ENCODE measurements around the gene ZSWIM1.

The ZSWIM1 gene

DNA sequence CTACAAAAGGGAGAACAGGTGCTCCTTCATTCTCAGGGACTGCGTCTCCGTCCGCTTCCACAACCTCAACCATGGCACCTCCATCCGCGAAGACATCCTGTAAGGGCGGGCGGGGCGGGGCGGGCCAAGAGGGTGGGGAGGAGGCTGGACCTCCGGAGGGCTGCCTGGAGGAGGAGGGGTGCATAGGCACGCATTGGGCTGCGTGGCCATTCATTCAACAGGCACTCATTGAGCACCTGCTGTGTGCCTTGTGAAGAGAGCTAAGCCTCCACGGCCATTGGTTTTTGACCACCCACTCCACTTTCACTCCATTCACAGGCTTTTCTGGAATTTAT is 23.2 kb upstream of the ZSWIM1 start:
- Histone ChIP-seq H3K36me3 (ENCODE audit: control insufficient read depth in 1 of 2, insufficient read depth in 2 of 2, low read length in 2 of 2) (peaks cover 10% of the 10 kb centered on the region in 2 donors), H3K9me3 (ENCODE audit: control insufficient read depth in 1 of 2, low read length in 2 of 2) (no peaks in the 10 kb centered on the region), H3K27ac (ENCODE audit: low read length) (peak overlapping the region; percentile 84), H3K4me1 (ENCODE audit: control insufficient read depth in 1 of 2, insufficient read depth in 2 of 2, low read length in 2 of 2) (peaks cover 3 to 35% of the 10 kb centered on the region in 2 donors), H3K4me3 (ENCODE audit: low read depth in 1 of 2, low read length in 2 of 2) (peak overlapping the region; percentile 92 to 99), H3K27me3 (ENCODE audit: low read depth, low read length) (no peaks in the 10 kb centered on the region)

DNA sequence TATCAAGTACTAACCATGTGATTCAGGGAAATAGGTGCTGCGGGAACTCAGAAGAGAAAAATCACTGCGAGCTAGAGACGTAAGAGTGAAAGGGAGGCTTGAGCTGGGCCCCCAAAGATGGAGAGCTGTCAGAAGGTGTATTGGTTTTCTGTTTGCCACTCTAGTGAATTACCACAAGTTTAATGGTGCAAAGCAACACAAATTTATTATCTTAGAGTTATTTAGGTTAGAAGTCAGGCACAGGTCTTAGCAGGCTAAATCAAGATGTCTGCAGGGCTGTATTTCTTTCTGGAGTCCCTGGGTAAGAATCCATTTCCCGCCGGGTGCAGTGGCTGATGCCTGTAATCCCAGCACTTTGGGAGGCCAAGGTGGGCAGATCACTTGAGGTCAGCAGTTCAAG is 21.1 kb upstream of the ZSWIM1 start:
- Histone ChIP-seq H3K27ac (ENCODE audit: low read length) (no peak overlapping the region), H3K9me3 (ENCODE audit: control insufficient read depth in 1 of 2, low read length in 2 of 2) (no peaks in the 10 kb centered on the region), H3K4me1 (ENCODE audit: control insufficient read depth in 1 of 2, insufficient read depth in 2 of 2, low read length in 2 of 2) (peaks cover 2 to 30% of the 10 kb centered on the region in 2 donors), H3K4me3 (ENCODE audit: low read depth in 1 of 2, low read length in 2 of 2) (no peak overlapping the region), H3K36me3 (ENCODE audit: control insufficient read depth in 1 of 2, insufficient read depth in 2 of 2, low read length in 2 of 2) (no peaks in the 10 kb centered on the region), H3K27me3 (ENCODE audit: low read depth, low read length) (no peaks in the 10 kb centered on the region)

DNA sequence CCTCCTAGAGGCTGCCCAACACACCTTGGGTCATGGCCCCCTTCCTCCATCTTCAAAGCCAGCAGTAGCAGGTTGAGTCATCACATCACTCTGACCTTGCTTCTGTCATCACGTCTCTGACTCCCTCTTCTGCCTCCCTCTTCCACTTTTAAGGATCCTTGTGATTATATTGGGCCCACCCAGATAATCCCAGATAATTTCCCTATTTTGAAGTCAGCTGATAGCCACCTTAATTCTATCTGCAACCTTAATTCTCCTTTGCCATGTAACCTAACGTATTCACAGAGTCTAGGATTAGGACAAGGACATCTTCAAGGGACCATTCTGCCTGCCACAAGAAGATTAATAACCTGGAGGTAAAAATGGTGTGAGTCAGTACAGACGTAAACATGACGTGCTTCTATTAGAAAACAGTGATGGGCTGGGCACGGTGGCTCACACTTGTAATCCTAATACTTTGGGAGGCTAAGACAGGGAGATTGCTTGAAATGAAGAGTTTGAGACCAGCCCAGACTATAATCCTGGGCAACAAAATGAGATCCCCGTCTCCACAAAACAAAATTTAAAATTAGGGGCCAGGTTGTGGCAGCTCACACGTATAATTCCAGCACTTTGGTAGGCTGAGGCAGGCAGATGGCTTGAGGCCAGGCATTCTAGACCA is 20.3 kb upstream of the ZSWIM1 start:
- H3K27me3 ChIP-seq (ENCODE audit: low read depth, low read length): no peaks in the 10 kb centered on the region
- H3K4me3 ChIP-seq (ENCODE audit: low read depth in 1 of 2, low read length in 2 of 2): no peak overlapping the region
- H3K4me1 ChIP-seq (ENCODE audit: control insufficient read depth in 1 of 2, insufficient read depth in 2 of 2, low read length in 2 of 2): peaks cover 0 to 22% of the 10 kb centered on the region in 2 donors
- no peaks in the 10 kb centered on the region for H3K36me3 ChIP-seq (ENCODE audit: control insufficient read depth in 1 of 2, insufficient read depth in 2 of 2, low read length in 2 of 2)
- no peaks in the 10 kb centered on the region for H3K9me3 ChIP-seq (ENCODE audit: control insufficient read depth in 1 of 2, low read length in 2 of 2)
- no peak overlapping the region for H3K27ac ChIP-seq (ENCODE audit: low read length)

DNA sequence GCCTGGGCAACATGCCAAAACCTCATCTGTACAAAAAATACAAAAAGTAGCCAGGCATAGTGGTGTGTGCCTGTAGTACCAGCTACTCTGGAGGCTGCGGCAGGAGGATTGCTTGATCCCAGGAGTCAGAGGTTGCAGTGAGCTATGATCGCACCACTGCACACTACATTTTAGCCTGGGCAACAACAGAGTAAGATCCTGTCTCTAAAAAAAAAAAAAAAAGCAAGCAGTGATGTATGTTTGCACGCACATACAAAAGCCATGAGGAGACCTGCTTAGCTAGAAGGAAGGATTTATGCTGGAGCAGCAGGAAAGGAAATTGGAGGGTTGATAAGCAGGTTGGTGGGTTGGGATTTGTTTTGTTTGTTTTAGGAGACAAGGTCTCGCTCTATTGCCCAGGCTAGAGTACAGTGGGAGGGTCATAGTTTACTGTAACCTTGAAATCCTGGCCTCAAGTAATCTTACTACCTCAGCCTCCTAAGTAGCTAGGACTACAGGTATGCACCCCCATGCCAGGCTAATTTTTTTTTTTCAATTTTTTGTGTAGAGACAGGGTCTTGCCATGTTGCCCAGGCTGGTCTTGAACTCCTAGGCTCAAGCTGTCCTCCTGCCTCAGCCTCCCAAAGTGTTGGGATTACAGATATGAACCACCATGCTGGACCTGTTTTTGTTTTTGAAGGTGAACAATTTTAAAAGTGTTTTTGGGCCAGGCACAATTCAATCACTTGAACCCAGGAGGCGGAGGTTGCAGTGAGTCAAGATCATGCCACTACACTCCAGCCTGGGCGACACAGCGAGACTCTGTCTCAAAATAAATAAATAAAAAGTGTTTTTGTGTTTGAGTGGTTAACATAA is 19.6 kb upstream of the ZSWIM1 start:
- H3K27me3 ChIP-seq (ENCODE audit: low read depth, low read length): no peaks in the 10 kb centered on the region
- H3K9me3 ChIP-seq (ENCODE audit: control insufficient read depth in 1 of 2, low read length in 2 of 2): no peaks in the 10 kb centered on the region
- H3K4me3 ChIP-seq (ENCODE audit: low read depth in 1 of 2, low read length in 2 of 2): no peak overlapping the region
- H3K36me3 ChIP-seq (ENCODE audit: control insufficient read depth in 1 of 2, insufficient read depth in 2 of 2, low read length in 2 of 2): no peaks in the 10 kb centered on the region
- H3K4me1 ChIP-seq (ENCODE audit: control insufficient read depth in 1 of 2, insufficient read depth in 2 of 2, low read length in 2 of 2): peaks cover 0 to 15% of the 10 kb centered on the region in 2 donors
- no peak overlapping the region for H3K27ac ChIP-seq (ENCODE audit: low read length)

DNA sequence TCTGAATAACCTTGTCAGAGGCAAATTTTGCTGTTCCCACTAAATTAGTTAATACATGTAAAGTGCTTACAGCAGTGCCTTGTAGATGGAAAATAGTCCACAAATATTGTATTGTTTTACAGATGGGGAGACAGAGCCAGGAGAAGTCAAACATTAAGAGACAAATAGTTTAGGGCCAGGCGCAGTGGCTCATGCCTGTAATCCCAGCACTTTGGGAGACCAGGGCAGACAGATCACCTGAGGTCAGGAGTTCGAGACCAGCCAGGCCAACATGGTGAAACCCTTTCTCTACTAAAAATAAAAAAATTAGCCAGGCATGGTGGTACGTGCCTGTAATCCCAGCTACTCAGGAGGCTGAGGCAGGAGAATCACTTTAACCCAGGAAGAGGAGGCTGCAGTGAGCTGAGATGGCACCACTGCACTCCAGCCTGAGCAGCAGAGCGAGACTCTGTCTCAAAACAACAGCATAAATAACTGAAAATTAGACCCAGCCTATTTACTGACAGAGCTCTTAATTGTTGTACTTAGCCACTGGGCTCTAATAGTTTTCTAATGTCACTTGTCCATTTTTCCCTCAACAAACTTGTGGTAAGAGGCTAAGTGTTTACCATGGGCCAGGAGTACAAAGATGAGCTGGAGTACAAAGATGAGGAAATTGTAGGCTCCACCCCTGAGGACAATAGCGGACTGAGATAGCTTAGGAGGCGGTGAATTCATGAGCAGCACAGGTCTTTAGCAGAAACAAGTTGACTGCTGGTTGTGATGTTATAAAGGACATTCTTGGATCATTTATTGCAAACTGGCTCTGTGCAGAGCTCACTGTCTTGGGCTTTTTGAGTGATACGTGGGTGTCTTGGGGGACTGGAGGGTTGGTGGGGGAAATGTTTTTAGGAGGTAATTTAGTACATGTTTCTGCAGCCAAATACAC is 17.2 kb upstream of the ZSWIM1 start:
- H3K27me3 ChIP-seq (ENCODE audit: low read depth, low read length): no peaks in the 10 kb centered on the region
- no peaks in the 10 kb centered on the region for H3K9me3 ChIP-seq (ENCODE audit: control insufficient read depth in 1 of 2, low read length in 2 of 2)
- no peaks in the 10 kb centered on the region for H3K36me3 ChIP-seq (ENCODE audit: control insufficient read depth in 1 of 2, insufficient read depth in 2 of 2, low read length in 2 of 2)
- H3K27ac ChIP-seq (ENCODE audit: low read length): no peak overlapping the region
- no peak overlapping the region for H3K4me3 ChIP-seq (ENCODE audit: low read depth in 1 of 2, low read length in 2 of 2)
- no peaks in the 10 kb centered on the region for H3K4me1 ChIP-seq (ENCODE audit: control insufficient read depth in 1 of 2, insufficient read depth in 2 of 2, low read length in 2 of 2)

DNA sequence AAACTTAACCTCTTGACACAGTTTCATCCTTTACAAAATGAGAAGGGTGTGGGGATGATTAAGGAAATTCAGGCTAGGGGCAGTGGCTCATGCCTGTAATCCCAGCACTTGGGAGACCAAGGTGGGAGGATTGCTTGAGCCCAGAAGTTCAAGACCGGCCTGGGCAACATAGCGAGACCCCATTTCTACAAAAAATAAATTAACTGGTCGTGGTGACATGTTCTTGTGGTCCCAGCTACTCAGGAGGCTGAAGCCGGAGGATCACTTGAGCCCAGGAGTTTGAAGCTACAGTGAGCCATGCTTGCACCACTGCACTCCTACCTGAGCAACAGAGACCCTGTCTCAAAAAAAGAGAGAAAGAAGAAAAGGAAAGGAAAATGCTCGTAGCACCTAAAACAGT is 14.6 kb upstream of the ZSWIM1 start:
- Histone ChIP-seq H3K4me1 (ENCODE audit: control insufficient read depth in 1 of 2, insufficient read depth in 2 of 2, low read length in 2 of 2) (no peaks in the 10 kb centered on the region), H3K27ac (ENCODE audit: low read length) (no peak overlapping the region), H3K27me3 (ENCODE audit: low read depth, low read length) (no peaks in the 10 kb centered on the region), H3K9me3 (ENCODE audit: control insufficient read depth in 1 of 2, low read length in 2 of 2) (no peaks in the 10 kb centered on the region), H3K36me3 (ENCODE audit: control insufficient read depth in 1 of 2, insufficient read depth in 2 of 2, low read length in 2 of 2) (no peaks in the 10 kb centered on the region), H3K4me3 (ENCODE audit: low read depth in 1 of 2, low read length in 2 of 2) (no peak overlapping the region)

DNA sequence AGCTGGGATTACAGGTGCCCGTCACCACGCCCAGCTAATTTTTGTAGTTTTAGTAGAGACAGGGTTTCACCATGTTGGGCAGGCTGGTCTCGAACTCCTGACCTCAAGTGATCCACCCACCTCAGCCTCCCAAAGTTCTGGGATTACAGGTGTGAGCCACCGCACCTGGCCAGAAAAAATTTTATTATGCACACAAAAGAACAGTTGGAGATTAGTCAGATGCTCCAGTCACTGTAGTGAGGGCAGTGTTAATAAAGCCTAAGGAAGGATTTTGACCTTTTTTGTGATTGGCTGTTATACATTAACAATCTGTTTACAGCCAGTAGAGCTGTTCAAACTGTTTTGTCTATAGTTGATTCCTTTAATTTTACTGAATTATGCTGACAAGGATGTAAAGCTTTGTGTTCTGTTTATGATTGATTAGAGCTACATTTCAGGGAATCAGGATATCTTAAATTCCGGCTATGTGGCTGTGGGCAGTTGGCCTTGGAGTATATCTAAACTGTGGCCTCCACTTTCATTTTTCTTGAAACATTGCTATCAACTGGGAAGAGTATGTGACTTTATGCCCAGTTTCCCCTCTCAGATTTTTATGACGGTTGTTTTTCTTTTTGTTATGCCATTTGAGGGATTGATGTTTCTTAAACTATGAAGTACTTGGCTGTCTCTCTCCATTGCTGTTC is 13.8 kb upstream of the ZSWIM1 start:
- H3K4me3 ChIP-seq (ENCODE audit: low read depth in 1 of 2, low read length in 2 of 2): no peak overlapping the region
- no peaks in the 10 kb centered on the region for H3K4me1 ChIP-seq (ENCODE audit: control insufficient read depth in 1 of 2, insufficient read depth in 2 of 2, low read length in 2 of 2)

DNA sequence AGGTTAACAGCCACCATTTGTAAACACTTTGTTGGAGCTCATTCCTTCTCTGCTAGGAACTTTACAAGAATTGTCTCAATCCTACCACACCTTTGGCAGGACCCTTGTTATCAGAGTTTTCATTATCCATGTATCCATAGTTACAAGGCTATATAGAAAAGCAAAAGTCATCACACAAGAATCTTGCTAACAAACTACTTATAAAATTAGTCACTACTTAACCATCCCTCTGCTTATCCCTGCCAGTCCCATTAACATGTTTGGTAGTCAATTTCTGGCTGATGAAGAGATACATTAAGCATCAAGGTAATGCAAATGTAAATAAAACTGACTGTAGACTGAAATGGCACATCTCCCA is 13.2 kb upstream of the ZSWIM1 start:
- Histone ChIP-seq H3K4me1 (ENCODE audit: control insufficient read depth in 1 of 2, insufficient read depth in 2 of 2, low read length in 2 of 2) (no peaks in the 10 kb centered on the region), H3K27me3 (ENCODE audit: low read depth, low read length) (no peaks in the 10 kb centered on the region), H3K36me3 (ENCODE audit: control insufficient read depth in 1 of 2, insufficient read depth in 2 of 2, low read length in 2 of 2) (peaks cover 0 to 5% of the 10 kb centered on the region in 2 donors), H3K9me3 (ENCODE audit: control insufficient read depth in 1 of 2, low read length in 2 of 2) (no peaks in the 10 kb centered on the region), H3K27ac (ENCODE audit: low read length) (peak overlapping the region; percentile 67), H3K4me3 (ENCODE audit: low read depth in 1 of 2, low read length in 2 of 2) (no peak overlapping the region)

More for the DNA sequence above, 13.8 kb upstream of the ZSWIM1 start:
- Histone ChIP-seq H3K36me3 (ENCODE audit: control insufficient read depth in 1 of 2, insufficient read depth in 2 of 2, low read length in 2 of 2) (no peaks in the 10 kb centered on the region), H3K27ac (ENCODE audit: low read length) (peak overlapping the region; percentile 67), H3K9me3 (ENCODE audit: control insufficient read depth in 1 of 2, low read length in 2 of 2) (no peaks in the 10 kb centered on the region), H3K27me3 (ENCODE audit: low read depth, low read length) (no peaks in the 10 kb centered on the region)

DNA sequence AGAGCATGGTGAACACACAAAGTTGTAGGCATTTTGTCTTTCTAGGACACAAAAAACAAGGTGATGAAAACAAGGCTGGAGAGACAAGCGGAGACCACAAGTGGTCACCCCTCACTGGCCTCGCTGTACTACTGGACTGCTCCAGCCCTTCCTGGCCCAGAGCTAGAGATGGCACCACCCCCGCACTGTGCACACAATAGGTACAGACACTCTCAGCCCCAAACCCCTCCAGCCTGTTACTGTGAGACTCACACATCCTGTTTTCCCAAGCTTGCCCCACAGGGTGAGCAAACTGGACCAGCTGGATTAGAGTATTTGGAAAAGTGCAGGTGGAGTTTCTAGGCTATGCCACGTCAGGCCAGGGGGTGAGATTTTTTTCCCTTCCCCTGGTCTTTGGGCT is 8.4 kb upstream of the ZSWIM1 start:
- Histone ChIP-seq H3K4me3 (ENCODE audit: low read depth in 1 of 2, low read length in 2 of 2) (no peak overlapping the region), H3K27ac (ENCODE audit: low read length) (no peak overlapping the region), H3K9me3 (ENCODE audit: control insufficient read depth in 1 of 2, low read length in 2 of 2) (no peaks in the 10 kb centered on the region), H3K27me3 (ENCODE audit: low read depth, low read length) (no peaks in the 10 kb centered on the region), H3K4me1 (ENCODE audit: control insufficient read depth in 1 of 2, insufficient read depth in 2 of 2, low read length in 2 of 2) (no peaks in the 10 kb centered on the region), H3K36me3 (ENCODE audit: control insufficient read depth in 1 of 2, insufficient read depth in 2 of 2, low read length in 2 of 2) (peaks cover 9 to 16% of the 10 kb centered on the region in 2 donors)

DNA sequence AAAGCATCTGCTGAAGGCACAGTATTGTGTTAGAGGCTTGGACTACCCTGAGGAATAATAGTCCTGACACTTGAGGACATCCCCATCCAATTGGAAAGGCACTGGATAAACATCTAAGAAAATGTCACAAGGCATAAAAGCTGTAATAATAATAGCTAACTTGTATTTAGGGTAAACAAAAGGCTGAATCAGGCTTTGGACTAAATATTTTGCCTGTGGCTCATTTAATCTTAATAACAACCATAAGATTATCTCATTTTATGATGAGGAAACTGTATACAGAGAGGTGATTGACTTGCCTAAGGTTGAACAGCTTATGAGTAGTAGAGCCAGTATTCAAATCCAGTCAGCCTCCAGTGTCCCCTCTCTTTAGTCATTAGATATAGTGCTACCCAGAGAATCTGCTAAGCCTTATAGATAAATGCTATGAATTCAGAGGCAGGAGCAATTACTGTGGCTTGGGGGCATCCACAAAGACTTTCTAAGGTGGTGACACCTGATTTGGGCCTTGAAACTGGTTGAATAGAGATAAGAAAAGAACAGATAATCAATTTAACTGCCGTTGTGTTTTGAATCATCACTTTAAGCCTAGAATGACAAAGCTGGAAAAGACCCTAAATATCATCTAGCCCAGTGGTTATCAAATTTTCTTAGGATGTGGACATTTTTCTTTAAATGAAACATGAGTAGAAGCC is 7.5 kb upstream of the ZSWIM1 start:
- Histone ChIP-seq H3K4me3 (ENCODE audit: low read depth in 1 of 2, low read length in 2 of 2) (no peak overlapping the region), H3K9me3 (ENCODE audit: control insufficient read depth in 1 of 2, low read length in 2 of 2) (no peaks in the 10 kb centered on the region), H3K27ac (ENCODE audit: low read length) (no peak overlapping the region), H3K36me3 (ENCODE audit: control insufficient read depth in 1 of 2, insufficient read depth in 2 of 2, low read length in 2 of 2) (peaks cover 18 to 25% of the 10 kb centered on the region in 2 donors), H3K27me3 (ENCODE audit: low read depth, low read length) (no peaks in the 10 kb centered on the region), H3K4me1 (ENCODE audit: control insufficient read depth in 1 of 2, insufficient read depth in 2 of 2, low read length in 2 of 2) (no peaks in the 10 kb centered on the region)
